NOMO-1 treated with DMSO at 0.1 percent for 48 hours (cell line): Measurements from ENCODE around the gene COL27A1.
"Not testable (repeated sequence)": the region's sequence is repeated elsewhere in the genome, so short reads cannot be mapped to it uniquely, and the experiment has no call there.

ENCODE experiments used
- DNase-seq: peaks from one replicate; lab custom pipeline; 2025; ENCODE audit not compliant: unreplicated experiment; lab: John Stamatoyannopoulos, UW

COL27A1 gene

DNA sequence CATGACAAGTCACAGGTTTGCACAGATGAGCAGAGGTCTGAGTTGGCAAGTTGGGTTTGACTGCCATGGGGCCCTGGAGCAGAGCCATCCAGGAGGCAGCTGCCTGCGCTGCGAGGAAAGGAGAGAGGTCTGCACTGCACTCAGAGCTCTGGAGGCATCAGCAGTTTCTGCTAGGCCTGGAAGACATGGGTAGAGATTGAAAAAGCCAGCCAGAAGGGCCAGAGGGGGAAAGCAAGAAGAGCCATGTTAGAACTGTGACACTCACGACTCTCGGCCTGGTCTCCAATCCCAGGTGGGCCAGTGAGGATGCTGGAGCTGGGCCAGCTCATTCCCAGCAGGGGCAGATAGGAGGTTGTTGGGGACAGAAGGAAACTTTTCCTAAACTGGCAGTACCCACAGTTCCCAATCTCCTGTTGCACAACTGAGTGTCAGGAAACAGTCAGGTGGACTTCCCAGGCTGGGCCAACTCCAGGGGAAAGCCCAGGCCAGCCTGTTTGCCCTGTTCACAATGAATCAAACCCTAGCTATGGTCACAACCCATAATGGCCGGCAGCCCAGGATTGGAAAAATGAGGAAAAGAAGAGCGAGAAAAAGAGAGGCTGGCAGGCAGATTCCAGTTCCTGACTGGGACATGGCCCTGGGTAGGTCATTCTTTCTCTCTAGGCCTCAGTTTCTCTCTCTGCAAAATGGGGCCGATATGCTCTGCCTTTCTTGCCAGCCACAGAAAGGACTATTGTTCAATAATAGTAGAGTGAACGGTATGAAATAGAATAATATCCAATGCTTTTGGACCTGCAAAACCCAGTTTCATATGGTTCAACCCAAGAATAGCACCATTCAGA is 159.8 kb downstream of the COL27A1 start:
- DNase-seq: no peak

- no peak for DNase-seq
These were observed 160.5 kb downstream of the COL27A1 start for GRCh38 chr9:114315723-114316363.

- DNase-seq: no peak
These were observed 161.4 kb downstream of the COL27A1 start for GRCh38 chr9:114316605-114317230.

DNA sequence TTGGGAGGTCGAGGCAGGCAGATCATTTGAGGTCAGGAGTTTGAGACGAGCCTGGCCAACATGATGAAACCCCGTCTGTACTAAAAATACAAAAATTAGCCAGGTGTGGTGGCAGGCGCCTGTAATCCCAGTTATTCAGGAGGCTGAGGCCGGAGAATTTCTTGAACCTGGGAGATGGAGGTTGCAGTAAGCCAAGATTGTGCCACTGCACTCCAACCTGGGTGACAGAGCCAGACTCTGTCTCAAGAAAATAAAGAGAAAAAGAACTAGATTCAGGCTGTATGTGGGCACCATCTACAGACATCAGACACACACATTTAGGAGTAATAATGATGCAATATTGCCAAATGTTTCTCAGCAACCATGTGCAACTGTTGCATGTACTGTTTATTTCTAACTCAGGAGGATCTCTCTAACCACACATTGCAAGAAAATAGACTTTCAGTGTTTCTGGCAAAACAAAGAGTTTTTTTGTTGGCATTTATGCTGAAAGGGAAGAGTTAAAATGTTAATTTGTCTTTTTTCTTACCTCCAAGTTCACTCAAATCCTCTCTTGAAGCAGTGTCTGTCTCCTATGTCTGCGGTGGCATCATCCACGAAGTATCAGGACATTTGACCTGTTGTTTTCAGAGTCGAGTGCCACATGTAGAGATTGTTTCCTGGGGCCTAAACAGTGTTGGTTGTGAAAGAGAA is 162.5 kb downstream of the COL27A1 start:
- DNase-seq: peak; percentile 68

GRCh38 chr9:114318416-114318815 is 163.1 kb downstream of the COL27A1 start:
- DNase-seq: no peak

DNA sequence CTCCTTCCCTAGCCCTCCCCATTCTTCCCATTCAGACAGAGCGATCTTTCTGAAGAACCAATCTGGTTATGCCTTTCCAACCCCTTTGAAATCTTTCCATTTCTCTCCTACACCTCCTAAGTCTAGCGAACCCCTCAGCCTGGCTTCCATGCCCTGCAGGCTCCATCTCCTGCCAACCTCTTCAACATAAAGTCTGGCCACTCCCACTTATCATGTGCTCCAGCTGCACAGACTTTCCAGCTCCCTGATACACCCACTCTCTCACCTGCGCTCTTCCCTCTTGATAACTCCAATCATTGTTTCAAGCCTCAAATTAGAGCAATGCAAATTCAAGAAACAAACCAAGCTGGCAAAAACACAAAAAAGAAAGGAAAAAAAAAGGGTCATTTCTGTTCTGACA is 163.8 kb downstream of the COL27A1 start:
- DNase-seq: no peak

GRCh38 chr9:114320710-114321109 is 165.4 kb downstream of the COL27A1 start:
- not testable (repeated sequence) for DNase-seq

DNA sequence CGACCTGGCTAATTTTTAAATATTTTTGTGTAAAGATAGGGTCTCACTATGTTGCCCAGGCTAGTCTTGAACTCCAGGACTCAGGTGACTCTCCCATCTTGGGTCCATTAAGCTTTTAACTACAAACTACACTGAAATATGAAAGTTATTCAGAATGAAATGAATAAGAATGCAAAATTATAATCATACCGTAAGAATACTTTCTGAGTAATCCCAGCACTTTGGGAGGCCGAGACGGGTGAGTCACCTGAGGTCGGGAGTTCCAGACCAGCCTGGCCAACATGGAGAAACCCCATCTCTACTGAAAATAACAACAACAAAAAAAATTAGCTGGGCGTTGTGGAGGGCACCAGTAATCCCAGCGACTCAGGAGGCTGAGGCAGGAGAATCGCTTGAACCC is 166.4 kb downstream of the COL27A1 start:
- no peak for DNase-seq

GRCh38 chr9:114322160-114322818 is 167.0 kb downstream of the COL27A1 start:
- not testable (repeated sequence) for DNase-seq

DNA sequence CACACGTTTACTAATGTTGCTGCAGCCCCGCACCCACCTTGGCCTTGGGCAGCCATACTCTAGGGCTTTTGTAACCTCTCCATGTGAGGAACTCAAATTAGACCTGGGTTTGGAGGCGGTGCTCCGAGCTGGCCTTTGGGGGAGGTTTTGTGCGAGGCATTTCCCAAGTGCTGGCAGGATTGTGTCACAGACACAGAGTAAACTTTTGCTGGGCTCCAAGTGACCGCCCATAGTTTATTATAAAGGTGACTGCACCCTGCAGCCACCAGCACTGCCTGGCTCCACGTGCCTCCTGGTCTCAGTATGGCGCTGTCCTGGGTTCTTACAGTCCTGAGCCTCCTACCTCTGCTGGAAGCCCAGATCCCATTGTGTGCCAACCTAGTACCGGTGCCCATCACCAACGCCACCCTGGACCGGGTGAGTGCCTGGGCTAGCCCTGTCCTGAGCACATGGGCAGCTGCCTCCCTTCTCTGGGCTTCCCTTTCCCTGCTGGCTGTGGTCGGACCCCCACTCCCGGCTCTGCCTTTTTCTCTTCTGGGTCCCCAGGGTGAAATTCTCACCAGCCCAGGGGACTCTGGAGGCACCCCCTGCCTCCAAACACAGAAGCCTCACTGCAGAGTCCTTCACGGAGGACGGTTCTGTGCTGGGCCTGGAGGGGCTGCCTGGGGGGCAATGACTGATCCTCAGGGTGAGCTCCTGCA is 167.6 kb downstream of the COL27A1 start, which contains the start of gene ORM1:
TSS of gene ORM1 (plus strand) at position 268 of the 701 bp plus-strand sequence. CDS start at position 304, 36 bp downstream.
- DNase-seq: not testable (repeated sequence)

GRCh38 chr9:114323849-114324248 is 168.5 kb downstream of the COL27A1 start:
- not testable (repeated sequence) for DNase-seq

DNA sequence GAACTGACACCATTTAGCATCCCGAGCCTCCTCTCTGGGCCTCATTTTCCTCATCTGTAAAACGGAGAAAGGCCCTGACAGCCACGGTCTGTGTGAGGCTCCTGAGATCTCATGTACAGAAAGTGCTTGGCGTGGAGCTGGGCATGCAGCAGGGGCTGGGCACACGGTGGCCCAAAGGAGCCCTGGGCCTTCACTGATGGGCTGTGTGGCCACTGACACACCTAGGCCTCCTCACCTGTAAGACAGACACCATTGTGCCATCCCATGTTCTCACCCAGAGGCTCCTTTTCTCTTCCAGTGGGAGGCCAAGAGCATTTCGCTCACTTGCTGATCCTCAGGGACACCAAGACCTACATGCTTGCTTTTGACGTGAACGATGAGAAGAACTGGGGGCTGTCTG is 169.2 kb downstream of the COL27A1 start:
- no peak for DNase-seq

DNA sequence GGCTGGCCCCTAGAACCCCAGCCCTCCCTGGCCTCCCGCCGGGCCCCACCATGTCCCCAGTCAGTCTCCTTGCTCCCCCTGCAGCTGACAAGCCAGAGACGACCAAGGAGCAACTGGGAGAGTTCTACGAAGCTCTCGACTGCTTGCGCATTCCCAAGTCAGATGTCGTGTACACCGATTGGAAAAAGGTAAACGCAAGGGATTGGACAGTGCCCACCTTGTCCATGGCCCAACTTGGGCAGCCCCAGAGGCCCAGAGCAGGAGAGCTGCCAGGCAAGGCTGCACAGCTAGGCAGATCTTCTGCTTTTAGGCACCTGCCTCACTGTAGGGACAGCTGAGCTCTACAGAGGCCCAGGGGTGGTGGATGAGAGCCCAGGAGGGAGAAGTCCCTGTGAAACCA is 169.6 kb downstream of the COL27A1 start:
- DNase-seq: not testable (repeated sequence)

- DNase-seq: not testable (repeated sequence)
These were observed 170.4 kb downstream of the COL27A1 start for GRCh38 chr9:114325684-114326254.

DNA sequence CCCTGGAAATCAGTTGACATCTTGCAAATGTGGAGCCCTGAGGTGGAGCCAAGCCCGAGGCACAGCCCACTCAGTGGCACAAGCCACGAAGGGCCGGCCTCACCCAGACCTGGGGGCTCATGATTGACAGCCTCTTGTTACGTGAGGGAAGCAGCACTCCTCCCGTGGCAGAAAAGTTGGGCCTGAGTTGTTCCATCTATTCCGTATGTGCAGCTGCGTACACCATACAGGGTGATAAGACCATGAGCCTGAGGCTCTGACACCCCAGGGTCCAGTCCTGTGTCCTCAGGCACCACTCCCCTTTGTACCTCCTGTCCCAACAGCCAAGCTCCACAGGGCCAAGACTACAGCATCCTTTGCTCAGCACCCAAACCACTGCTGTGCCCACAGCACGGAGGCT is 172.4 kb downstream of the COL27A1 start:
- no peak for DNase-seq

- not testable (repeated sequence) for DNase-seq
These were observed 173.1 kb downstream of the COL27A1 start for GRCh38 chr9:114328357-114328820.

- DNase-seq: not testable (repeated sequence)
These were observed 173.7 kb downstream of the COL27A1 start for GRCh38 chr9:114328937-114329624.

- DNase-seq: not testable (repeated sequence)
These were observed 174.3 kb downstream of the COL27A1 start, which contains the start of gene ORM2 for GRCh38 chr9:114329625-114330022. TSS of gene ORM2 (plus strand) at chr9:114329869. CDS start at chr9:114329905, 36 bp downstream.

DNA sequence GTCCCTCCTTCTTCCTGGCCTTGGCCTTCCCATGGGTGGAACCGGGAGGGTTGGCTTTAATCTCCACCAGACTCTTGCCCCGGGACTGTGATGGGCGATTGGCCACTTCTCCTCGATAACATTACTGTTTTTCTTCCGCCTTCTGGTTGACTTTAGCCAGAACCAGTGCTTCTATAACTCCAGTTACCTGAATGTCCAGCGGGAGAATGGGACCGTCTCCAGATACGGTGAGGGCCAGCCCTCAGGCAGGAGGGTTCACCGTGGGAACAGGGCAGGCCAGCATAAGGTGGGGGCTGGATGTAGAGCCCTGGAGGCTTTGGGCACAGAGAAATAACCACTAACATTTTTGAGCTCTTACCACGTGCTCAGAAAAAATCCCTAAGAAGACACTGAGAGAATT is 175.3 kb downstream of the COL27A1 start:
- no peak for DNase-seq
